Umbilical cord (tissue), 2 donors: ENCODE results near the gene DLX3. TPM values are rescaled to one million over a fixed set of nuclear protein-coding genes. Genes with fewer than 3 reads are reported as not detected.

Experiments used
- DNase-seq: peaks from one replicate; pipeline ENCODE4 v3.0.0-alpha.2; 2015; ENCODE audit warnings: low spot score
- total RNA-seq: library from RNA; depleted of rRNA; stranded (reverse); fragments of >200 nt; gene quantifications from one replicate; pipeline ENCODE4 v1.2.3, GENCODE V29; 2014; ENCODE audit warnings: low replicate concordance; ENCODE audit not compliant: insufficient read depth

The DLX3 gene
- total RNA-seq, 1 donor from 2014 or later, result 0.72 TPM

- no peak for DNase-seq
Measured at GRCh38 chr17:49973271-49973615, 21.8 kb downstream of the DLX3 start.

- no peak for DNase-seq
Measured at GRCh38 chr17:49972486-49973270, 22.3 kb downstream of the DLX3 start.

- no peak for DNase-seq
Measured at GRCh38 chr17:49971848-49972485, 23.1 kb downstream of the DLX3 start.

- no peak for DNase-seq
Measured at GRCh38 chr17:49971199-49971847, 23.7 kb downstream of the DLX3 start.

- DNase-seq, result no peak
Measured at GRCh38 chr17:49970498-49970897, 24.5 kb downstream of the DLX3 start.

GRCh38 chr17:49969795-49970389 is 25.1 kb downstream of the DLX3 start:
- DNase-seq, result no peak

GRCh38 chr17:49969134-49969759 is 25.8 kb downstream of the DLX3 start, which contains the start of gene DLX4:
Gene DLX4 (plus strand): TSS chr17:49969190. CDS start chr17:49969469, 279 bp downstream.
- DNase-seq, result no peak

- peak; percentile 64 for DNase-seq
Measured at GRCh38 chr17:49968405-49969133, 26.5 kb downstream of the DLX3 start.

DNA sequence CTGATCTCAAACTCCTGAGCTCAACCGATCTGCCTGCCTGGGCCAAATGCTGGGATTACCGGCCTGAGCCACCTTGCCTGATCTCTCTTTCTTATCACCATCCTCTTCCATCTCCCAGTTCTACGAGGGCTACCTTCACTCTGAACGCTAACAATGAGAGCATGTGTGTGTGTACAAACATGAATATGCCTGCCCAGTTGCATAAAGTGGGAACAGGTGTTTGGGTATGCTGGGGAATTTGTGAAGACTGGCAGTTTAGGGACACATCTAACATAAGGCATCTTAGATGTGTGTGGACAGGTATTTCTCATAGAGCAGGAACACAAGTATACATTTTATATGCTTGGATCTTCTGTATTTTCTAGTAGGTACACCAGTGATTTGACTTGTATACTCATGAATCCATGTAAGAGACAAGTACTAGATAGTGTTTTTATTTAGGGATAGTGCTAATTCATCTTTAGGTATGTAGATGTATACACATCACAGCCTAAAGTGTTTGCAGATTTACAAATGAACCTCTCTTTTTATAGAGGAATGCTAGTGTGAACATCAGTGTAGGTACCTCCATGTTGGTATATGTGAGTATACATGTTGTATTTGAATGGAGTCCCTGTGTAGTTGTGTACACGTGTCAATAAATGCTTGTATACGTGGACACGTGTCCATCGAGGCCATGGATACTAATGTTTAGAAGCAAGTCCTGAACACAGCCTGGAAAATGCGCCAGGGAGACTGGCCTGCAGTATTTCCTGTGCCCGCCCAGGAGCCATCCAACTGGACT is 27.2 kb downstream of the DLX3 start:
- DNase-seq, result no peak

- no peak for DNase-seq
Measured at GRCh38 chr17:49967205-49967604, 27.8 kb downstream of the DLX3 start.

- no peak for DNase-seq
Measured at GRCh38 chr17:49966767-49967166, 28.3 kb downstream of the DLX3 start.

GRCh38 chr17:49965524-49965909 is 29.5 kb downstream of the DLX3 start:
- DNase-seq, result no peak

DNA sequence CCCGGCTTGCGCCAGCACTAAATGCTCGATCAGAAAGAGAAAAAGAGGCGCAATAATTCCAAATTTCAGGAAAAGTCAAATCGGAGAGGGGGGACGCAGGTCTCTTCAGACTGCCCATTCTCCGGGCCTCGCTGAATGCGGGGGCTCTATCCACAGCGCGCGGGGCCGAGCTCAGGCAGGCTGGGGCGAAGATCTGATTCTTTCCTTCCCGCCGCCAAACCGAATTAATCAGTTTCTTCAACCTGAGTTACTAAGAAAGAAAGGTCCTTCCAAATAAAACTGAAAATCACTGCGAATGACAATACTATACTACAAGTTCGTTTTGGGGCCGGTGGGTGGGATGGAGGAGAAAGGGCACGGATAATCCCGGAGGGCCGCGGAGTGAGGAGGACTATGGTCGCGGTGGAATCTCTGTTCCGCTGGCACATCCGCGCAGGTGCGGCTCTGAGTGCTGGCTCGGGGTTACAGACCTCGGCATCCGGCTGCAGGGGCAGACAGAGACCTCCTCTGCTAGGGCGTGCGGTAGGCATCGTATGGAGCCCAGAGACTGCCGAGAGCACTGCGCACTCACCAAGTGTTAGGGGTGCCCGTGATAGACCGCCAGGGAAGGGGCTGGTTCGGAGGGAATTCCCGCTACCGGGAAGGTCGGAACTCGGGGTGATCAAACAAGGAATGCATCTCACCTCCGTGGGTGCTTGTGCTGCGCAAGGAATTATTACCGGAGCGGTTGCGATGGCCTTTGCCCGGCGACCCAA is 30.1 kb downstream of the DLX3 start:
- DNase-seq, result no peak

- no peak for DNase-seq
Measured at GRCh38 chr17:49964303-49964768, 30.7 kb downstream of the DLX3 start.

DNA sequence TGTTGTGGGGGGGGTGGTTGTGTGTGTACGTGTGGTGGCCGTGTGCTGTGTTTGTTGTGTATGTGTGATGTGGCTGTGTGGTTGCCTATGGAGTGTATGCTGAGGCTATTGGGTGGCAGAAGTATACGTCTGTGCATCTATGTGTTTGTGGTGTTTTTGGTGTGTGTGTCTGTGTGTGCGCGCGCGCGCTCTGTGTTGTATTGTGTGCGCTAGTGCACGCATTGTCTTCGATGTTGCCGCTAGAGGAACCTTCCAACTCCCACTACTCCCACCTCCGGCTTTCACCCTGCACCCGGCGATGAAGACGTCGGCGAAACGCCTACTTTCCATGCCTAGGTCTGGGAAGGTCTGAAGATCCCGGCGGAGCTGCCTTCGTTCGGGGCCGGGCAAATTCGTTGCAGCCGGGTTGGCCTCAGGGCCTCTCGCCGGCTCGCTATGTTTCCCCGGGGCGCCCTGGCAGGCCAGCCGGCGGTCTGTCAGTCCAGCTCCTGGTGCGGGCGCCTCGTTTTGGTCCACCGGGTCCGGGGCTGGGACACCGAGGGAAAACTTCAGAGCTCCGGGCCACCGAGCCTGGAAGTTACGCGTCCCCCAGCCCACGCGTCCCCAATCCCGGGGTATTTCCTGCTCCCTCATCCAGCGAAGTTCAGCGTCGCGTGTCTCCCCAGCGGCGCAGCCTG is 31.3 kb downstream of the DLX3 start:
- no peak for DNase-seq

DNA sequence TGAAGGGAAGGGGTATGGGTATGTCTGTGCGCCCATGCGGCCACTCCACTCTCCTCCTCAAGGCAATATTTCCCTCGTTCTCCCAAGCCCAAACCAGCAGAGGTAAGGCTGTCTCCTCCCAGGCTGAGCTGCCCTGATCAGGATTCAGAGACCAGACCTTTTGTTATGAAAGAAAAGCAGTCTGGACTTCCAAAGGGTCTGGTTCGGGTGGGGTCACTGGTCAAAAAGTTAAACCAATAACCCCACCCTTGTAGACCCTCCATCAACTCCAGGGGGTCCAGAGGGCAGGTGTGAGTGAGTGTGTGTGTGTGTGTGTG is 31.8 kb downstream of the DLX3 start:
- no peak for DNase-seq

DNA sequence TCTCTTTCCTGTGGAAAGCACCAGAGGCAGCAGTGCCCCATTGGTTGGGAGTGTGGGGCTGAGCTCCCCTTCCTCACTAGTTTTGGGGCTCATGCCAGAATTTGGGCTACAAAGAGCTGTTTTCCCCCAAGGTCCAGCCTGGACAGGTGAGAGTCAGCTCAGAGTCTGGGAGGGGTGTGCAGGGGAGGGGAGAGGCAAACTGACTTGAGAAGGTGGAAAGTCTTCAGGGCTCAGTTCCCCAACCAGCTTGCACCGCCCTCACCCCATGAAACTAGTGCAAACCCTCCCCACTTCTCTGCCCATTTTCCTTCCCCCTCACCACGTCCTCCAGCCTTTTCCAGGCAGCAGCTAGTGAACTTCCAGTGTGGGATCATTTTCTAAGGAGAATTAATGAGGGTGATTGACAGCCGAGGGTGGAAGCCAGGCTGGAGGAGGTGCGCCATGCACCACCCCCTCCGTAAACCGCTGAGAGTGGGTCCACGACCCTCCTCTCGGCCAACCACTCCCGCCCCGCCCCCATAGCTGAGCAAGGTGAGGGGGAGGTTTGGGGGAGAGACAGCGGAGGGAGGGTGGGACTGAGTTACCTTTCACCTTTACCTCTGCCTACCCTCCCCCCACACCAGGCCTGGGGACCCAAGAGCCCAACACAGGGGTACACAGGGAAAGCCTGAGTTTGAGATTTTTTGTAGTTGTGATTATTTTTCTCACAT is 32.3 kb downstream of the DLX3 start:
- no peak for DNase-seq

GRCh38 chr17:49959183-49959935 is 35.7 kb downstream of the DLX3 start:
- no peak for DNase-seq
